ENCODE measurements around the gene TRMU. TPM values are rescaled to one million over a fixed set of nuclear protein-coding genes. Genes with fewer than 3 reads are reported as not detected.

The TRMU gene
- total and polyA plus RNA-seq, 2 of the 8 experiments (the other 6 are each of a cell fraction or from before 2014, with no cell fraction given) = 43.4 to 70.6 TPM

- no peak overlapping the region for H3K23ac ChIP-seq (ENCODE audit: insufficient read length)
- no peak overlapping the region for H2AFZ ChIP-seq (ENCODE audit: low read length)
- no peak for DNase-seq (ENCODE audit: low read depth in 1 of 2, low spot score in 2 of 2)
- ChIA-PET POLR2A (ENCODE audit: partially characterized antibody) (no interaction called here), CTCF (ENCODE audit: partially characterized antibody) (interaction anchor here (2.9 kb wide), 1 partner anchor 177 kb away, joined by 13 read pairs; no protein-coding TSS in a partner anchor)
- H3K23me2 ChIP-seq (ENCODE audit: low read depth, low read length) = no peaks in the 10 kb centered on the region
- no peak for FAIRE-seq
- H4K20me1 ChIP-seq (replicated peaks in 1 of 2; ENCODE audit: control insufficient read depth in 1 of 2, insufficient read depth in 2 of 2, low read length in 2 of 2) = peaks cover 0 to 5% of the 10 kb centered on the region in 2 experiments
- H2BK5ac ChIP-seq (ENCODE audit: low read depth, low read length) = no peak overlapping the region
- no peaks in the 10 kb centered on the region for H3K79me2 ChIP-seq (ENCODE audit: control insufficient read depth in 1 of 2, insufficient read depth in 2 of 2, low read length in 2 of 2)
- H2BK12ac ChIP-seq (ENCODE audit: low read depth, low read length) = no peak overlapping the region
- H3K36me3 ChIP-seq (ENCODE audit: control insufficient read depth in 2 of 4, insufficient read depth in 4 of 4, low read length in 3 of 4) = no peaks in the 10 kb centered on the region; a peak in 1 of 8 replicates
- no peak overlapping the region for H2BK15ac ChIP-seq (ENCODE audit: low read length)
- no peak overlapping the region for H3K56ac ChIP-seq (replicated peaks; ENCODE audit: insufficient read length, low read depth, low read length)
- no peak overlapping the region for H3K27ac ChIP-seq (ENCODE audit: low read depth, low read length)
- TF ChIP-seq SP1 (IDR thresholded peaks at IDR 0.05; ENCODE audit: low read depth, low read length) (no peak), CTCF (IDR thresholded peaks at IDR 0.05; ENCODE audit: control extremely low read depth in 1 of 3, insufficient read depth in 1 of 3, low read depth in 1 of 3, low read length in 3 of 3) (no peak)
- no peak overlapping the region; the same call in 1 of the 2 replicates for H4K8ac ChIP-seq (ENCODE audit: extremely low read depth, insufficient read depth, low read length)
- no peak overlapping the region for H3K9ac ChIP-seq (replicated peaks in 1 of 4; ENCODE audit: extremely low read depth in 1 of 4, low read depth in 3 of 4, low read length in 3 of 4)
- no peak overlapping the region for H3K4ac ChIP-seq (replicated peaks; ENCODE audit: insufficient read length, low read depth, low read length)
- H2BK120ac ChIP-seq (replicated peaks; ENCODE audit: low read depth, low read length) = no peak overlapping the region
- H2BK20ac ChIP-seq (ENCODE audit: low read length) = no peak overlapping the region
- no peak overlapping the region for H3K18ac ChIP-seq (ENCODE audit: extremely low read depth, low read length)
- no peaks in the 10 kb centered on the region; a peak in 1 of 4 replicates for H3K9me3 ChIP-seq (ENCODE audit: insufficient read depth in 2 of 2, low read depth in 1 of 2, low read length in 1 of 2)
- no peak overlapping the region for H3K4me2 ChIP-seq (ENCODE audit: insufficient read depth in 1 of 2, low read depth in 2 of 2, low read length in 2 of 2)
- H3K27me3 ChIP-seq (replicated peaks in 1 of 4; ENCODE audit: control insufficient read depth in 3 of 4, extremely low read depth in 1 of 4, insufficient read depth in 3 of 4, low read length in 3 of 4) = no peaks in the 10 kb centered on the region
- H4K91ac ChIP-seq (replicated peaks; ENCODE audit: insufficient read length, low read length) = no peak overlapping the region
- H3K4me3 ChIP-seq (ENCODE audit: extremely low read depth in 1 of 4, insufficient read depth in 2 of 4, low read depth in 3 of 4, low read length in 4 of 4) = no peak overlapping the region
- H3K79me1 ChIP-seq (ENCODE audit: low read depth, low read length) = no peaks in the 10 kb centered on the region
- H2AK5ac ChIP-seq (ENCODE audit: low read depth, low read length) = no peak overlapping the region
- 93% methylated on average over 24 of the region's 26 CpGs; no CpG with 5 or more reads in 1 of the 2 experiments for WGBS, 2 experiments (ENCODE audit: extremely low coverage in 1 of 2, insufficient coverage in 1 of 2, insufficient read length in 1 of 2, insufficient replicate concordance in 2 of 2, low coverage in 1 of 2, low lambda C conversion rate in 2 of 2, missing lambda C conversion rate in 1 of 2)
- no peak overlapping the region for H4K5ac ChIP-seq (ENCODE audit: insufficient read length, low read depth, low read length)
- peaks cover 0 to 15% (median 6%) of the 10 kb centered on the region in 4 experiments; a peak in 5 of 7 replicates for H3K4me1 ChIP-seq (replicated peaks in 1 of 4; ENCODE audit: control insufficient read depth in 3 of 4, insufficient read depth in 4 of 4, low read length in 3 of 4)
- no peak overlapping the region for H3K14ac ChIP-seq (ENCODE audit: insufficient read length)
Measured at GRCh38 chr22:46364341-46365165, 29.0 kb downstream of the TRMU start.
